GM19240 (cell line): ENCODE measurements around the gene FHL1.
"Not testable (repeated sequence)": the region's sequence is repeated elsewhere in the genome, so short reads cannot be mapped to it uniquely, and the experiment has no call there.

Experiments used
- DNase-seq: peaks from one replicate; pipeline ENCODE4 v3.0.0; 2011; ENCODE audit warnings: low spot score; ENCODE audit not compliant: insufficient read length

Gene FHL1

DNA sequence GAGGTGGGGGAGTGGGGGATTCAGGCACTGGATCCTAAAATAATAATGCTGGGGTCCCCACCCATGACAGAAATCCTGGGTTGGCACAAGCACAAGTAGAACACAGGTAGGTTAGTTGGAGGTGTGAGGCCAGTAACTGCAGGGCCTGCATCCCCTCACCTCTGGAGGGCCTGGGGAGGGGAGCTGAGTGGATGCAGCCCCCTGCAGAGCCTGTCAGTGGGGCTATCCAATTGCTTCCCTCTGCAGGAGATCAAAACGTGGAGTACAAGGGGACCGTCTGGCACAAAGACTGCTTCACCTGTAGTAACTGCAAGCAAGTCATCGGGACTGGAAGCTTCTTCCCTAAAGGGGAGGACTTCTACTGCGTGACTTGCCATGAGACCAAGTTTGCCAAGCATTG is 60.2 kb downstream of the FHL1 start:
- no peak for DNase-seq

DNA sequence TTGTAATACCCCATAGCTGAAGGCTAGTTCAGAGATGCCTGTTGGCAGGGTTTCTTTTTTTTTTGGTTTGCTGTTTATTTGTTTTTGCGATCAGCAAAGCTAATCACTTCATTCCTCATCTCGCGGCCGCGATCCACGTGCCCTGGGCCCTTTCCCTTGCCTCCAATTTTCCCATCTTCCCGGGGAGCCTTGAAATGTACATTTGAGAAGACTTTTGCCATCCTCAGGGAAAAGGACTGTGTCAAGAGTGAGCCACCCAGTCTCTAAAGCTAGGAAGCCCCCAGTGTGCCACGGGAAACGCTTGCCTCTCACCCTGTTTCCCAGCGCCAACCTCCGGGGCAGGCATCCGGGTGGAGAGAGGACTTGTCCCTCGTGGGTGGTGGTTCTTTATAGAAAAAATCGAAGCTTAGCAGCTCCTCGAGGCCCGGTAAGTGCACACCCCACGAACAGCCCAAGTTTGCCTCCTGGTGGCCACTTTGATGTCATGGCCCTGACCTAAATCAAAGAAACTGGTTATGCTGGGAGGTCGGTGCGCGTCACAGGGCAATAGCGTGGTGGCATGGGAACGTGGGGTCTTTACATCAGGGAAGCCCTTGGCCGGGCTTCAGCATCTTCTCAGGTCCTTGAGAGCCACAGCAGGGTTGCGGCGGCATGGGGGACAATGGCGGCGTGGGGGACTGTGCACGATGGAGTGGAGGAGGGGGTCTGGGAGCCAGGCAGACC is 61.8 kb downstream of the FHL1 start:
- DNase-seq: no peak

DNA sequence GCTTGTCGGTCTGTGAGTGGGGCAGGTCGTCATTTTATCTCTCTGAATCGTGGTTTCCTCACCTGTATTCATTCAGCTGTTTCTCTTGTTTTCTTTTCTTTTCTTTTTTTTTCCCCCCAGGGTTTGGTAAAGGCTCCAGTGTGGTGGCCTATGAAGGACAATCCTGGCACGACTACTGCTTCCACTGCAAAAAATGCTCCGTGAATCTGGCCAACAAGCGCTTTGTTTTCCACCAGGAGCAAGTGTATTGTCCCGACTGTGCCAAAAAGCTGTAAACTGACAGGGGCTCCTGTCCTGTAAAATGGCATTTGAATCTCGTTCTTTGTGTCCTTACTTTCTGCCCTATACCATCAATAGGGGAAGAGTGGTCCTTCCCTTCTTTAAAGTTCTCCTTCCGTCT is 62.4 kb downstream of the FHL1 start:
- no peak for DNase-seq

GRCh38 chrX:136210243-136210642 is 62.9 kb downstream of the FHL1 start:
- no peak for DNase-seq

GRCh38 chrX:136210806-136211205 is 63.5 kb downstream of the FHL1 start:
- DNase-seq: no peak

- no peak for DNase-seq
These were observed 64.6 kb downstream of the FHL1 start for GRCh38 chrX:136211766-136212556.

DNA sequence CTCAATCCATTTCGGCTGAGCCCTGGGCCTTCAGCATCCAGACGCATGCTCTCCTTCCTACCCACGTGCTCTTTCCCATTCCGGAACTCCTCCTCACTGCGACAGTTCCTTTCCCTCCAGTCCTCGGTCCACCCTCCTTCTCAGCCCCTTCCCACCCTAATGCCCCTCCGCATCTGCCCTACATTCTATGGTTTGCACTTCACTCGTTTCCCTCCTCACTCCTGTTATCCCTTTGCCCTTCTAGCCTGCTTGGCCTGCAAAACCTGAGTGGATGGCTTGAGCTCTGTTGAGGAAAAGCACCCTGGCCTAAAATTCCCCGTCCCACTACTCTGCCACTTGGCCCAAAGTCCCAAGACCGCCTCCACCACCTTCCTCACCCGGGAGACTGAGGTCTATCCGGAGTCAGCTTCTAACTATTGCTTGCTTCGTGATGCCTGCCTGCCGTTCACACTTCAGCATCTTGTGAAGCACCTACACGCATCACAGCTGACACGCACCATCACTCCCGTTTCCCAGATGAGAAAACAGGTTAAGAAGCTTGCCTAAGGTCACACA is 65.3 kb downstream of the FHL1 start:
- DNase-seq: no peak

DNA sequence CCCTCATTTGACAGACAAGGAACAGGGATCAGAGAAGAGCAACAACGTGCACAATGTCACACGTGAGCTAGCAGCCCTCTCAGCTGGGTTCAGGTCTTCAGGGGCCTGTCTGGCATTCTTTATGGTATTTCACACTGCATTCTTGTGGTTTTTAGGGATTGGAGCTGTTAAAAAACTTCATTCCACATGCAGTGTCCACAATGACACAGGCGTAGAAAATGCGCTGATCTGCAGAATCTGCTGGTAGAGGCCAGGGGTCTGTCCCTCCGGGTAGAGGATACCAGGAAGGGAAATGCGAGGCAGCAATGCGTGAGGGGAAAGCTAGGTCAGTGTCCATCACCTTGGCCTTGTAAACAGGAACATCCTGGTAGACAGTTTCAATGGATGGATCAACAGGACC is 67.2 kb downstream of the FHL1 start:
- DNase-seq: no peak

DNA sequence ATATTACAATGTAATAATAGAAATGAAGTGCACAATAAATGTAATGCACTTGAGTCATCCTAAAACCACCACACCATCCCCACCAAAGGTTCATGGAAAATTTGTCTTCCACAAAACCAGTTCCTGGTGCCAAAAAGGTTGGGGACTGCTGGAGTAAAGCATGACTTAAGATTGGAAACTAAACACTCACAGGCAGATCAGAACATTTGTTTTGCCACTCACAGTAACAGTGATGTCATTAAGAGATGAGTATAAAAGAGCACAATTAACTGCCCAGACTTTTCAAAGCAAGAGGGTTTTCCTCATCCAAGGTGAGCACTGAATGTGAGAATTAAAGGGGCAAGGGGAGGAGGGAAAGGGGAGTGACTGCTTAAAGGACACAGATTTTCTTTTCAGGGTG is 68.2 kb downstream of the FHL1 start:
- DNase-seq: no peak

DNA sequence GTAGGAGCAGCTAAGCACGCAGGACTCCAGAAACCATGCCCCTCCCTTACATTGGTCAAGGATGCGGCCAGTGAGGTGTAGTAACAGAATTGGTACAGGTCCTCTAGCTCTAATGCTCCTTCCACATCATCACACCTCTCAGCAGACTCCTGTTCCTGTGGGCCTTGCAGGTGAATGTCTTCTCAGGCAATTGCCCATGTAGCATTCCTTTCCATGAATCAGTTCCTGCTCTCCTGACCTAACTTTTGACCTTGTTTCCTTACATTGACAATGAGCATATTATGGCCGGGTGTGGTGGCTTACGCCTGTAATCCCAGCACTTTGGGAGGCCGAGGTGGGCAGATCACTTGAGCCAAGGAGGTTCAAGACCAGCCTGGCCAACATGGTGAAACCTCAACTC is 72.6 kb downstream of the FHL1 start:
- DNase-seq: no peak

- DNase-seq: no peak
These were observed 73.2 kb downstream of the FHL1 start for GRCh38 chrX:136220540-136220939.

DNA sequence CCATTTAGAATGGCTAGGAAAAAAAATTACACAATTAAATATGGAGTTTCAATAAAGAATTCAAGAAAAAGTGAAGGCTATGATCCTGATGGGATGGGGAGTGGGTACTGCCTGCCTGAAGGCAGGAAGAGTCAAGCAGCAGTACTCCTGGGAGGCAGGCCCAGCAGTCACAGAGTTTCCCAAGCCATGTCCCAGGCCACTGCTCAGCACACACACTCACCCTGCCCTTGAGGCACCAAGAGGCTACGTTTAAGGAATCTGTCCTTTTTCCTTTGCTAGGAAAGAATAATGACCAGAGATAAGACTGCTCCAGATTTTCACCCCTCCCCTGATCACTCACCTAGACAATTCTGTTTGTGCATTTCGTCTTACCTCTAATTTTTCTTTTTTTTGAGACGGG is 73.6 kb downstream of the FHL1 start:
- DNase-seq: no peak

DNA sequence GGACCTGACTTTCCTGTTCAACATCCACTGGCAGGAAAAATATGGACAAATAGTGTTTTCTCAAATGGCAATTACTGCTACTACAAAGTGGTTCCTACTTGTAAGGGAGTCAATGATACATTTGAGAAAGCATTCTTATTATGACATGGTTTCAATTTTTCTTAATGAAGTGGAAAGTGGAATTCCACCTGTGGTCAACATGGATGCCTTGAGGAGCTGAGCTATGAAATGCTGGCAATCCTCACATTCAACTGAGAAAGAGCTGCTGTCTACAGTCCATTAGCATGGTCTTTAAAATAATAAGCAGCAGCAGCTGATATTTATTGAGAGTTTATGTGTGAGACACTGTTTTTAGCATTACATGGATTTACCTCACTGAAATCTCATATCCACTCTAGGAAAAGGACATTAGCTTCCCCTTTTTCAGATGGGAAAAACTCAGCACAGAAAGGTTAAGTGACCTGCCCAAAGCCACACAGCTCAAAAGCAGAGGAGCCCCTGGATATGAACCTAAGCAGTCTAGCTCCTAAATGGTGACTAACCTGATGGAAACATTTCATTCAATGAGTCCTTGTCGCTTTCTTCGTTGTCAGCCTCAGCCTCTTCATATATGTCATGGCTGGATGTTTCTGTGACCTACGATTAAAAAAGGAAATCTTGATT is 74.6 kb downstream of the FHL1 start:
- DNase-seq: no peak

DNA sequence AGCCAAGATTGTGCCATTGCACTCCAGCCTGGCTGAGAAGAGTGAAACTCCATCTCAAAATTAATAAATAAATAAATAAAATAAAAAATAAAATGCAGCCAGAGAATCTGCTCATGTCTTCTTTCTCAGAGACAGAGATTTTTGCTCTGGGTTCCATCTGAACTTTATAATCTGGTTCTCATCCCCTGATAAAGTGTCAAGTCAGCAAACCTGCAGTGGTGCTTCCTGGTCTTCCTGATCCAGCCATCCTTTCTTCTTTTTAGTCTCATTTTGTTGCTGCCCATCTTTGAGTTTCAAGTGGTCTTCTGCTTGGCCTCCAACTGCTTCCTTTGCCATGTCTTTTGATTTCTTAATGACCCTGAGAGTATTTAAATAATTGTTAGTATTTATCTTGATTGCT is 79.7 kb downstream of the FHL1 start:
- DNase-seq: no peak

DNA sequence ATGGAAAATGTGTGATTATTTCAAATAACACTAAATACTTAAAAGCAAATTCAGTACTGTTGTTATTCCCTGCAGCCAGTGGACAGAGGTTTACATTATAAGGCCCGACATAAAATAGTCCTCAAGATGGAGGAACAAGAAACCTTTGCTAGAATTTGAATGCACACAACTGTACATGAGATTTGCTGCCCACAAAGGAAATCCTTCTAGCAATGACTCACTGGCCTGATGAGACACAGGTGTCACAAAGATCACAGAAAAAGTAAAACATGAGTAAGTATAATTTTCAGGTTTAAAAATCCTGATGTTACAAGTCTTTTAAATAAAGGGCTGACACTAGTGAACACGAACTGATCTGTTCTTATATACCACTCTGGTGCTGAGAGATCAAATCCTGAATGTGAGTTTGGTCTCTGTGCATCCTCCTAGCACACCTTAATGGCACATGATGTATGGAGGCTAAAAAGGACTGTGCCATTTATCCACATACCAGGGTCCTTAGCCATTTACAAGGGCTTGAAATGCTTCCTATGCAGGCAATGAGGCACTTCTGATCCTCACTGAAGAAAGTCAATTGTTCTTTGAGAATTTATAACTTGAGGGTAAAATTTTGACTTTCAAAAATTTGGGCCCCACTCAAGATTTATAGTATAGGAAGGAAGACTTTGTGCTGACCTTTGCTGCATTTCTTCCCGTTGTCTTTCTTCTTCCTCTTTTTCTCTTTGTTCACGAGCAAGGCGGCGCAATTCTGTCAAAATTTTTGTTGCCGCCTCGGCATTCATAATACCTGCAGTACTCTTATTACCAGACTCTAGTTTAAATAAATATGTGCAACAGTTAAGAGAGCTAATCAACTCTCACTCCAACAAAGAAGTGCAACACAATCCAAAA is 80.9 kb downstream of the FHL1 start:
- no peak for DNase-seq

GRCh38 chrX:136228839-136229207 is 81.5 kb downstream of the FHL1 start:
- DNase-seq: no peak

GRCh38 chrX:136237074-136237473 is 89.7 kb downstream of the FHL1 start:
- DNase-seq: no peak

GRCh38 chrX:136237849-136238248 is 90.5 kb downstream of the FHL1 start:
- not testable (repeated sequence) for DNase-seq

- DNase-seq: no peak
These were observed 98.9 kb downstream of the FHL1 start for GRCh38 chrX:136246201-136246600.

GRCh38 chrX:136250191-136251040 is 103.1 kb downstream of the FHL1 start:
- no peak for DNase-seq
